Endodermal cell (in vitro differentiated cells): ENCODE data around the gene SRPRB. TPM values are rescaled to one million over a fixed set of nuclear protein-coding genes. Genes with fewer than 3 reads are reported as not detected.

Experiments used
- DNase-seq: peaks from one replicate; pipeline ENCODE4 v3.0.0-alpha.2; 2017
- H3K27ac ChIP-seq: 2 replicates; pipeline ENCODE4 v1.5.1; 2013; ENCODE audit warnings: mild to moderate bottlenecking, low read depth, low read length, moderate library complexity
- H3K27me3 ChIP-seq: 2 replicates; pipeline ENCODE4 v1.6.1; 2013; ENCODE audit warnings: mild to moderate bottlenecking, low read length, moderate library complexity; ENCODE audit not compliant: insufficient read depth, control insufficient read depth, poor library complexity, severe bottlenecking
- H3K36me3 ChIP-seq: 2 replicates; pipeline ENCODE4 v1.7.0; 2013; ENCODE audit warnings: mild to moderate bottlenecking, low read length, moderate library complexity; ENCODE audit not compliant: control insufficient read depth, insufficient read depth
- H3K4me1 ChIP-seq: one replicate; pipeline ENCODE4 v1.7.0; 2013; ENCODE audit warnings: low read length; ENCODE audit not compliant: control insufficient read depth, insufficient read depth
- H3K4me3 ChIP-seq: 2 replicates; pipeline ENCODE4 v1.5.1; 2013; ENCODE audit warnings: mild to moderate bottlenecking, low read length, moderate library complexity
- H3K9ac ChIP-seq: 2 replicates; pipeline ENCODE4 v1.6.1; 2013; ENCODE audit warnings: mild to moderate bottlenecking, low read length, moderate library complexity; ENCODE audit not compliant: poor library complexity, severe bottlenecking; ENCODE audit errors: extremely low read depth
- H3K9me3 ChIP-seq: 2 replicates; pipeline ENCODE4 v1.6.1; 2013; ENCODE audit warnings: mild to moderate bottlenecking, low read length, moderate library complexity; ENCODE audit not compliant: control insufficient read depth
- H3K27ac Mint-ChIP-seq: 2 replicates; pipeline ENCODE4 v1.8.0; 2020; ENCODE audit warnings: mixed read lengths
- H3K27me3 Mint-ChIP-seq: 2 replicates; pipeline ENCODE4 v1.8.0; 2021; ENCODE audit warnings: mild to moderate bottlenecking, mixed read lengths; ENCODE audit not compliant: insufficient read depth
- H3K36me3 Mint-ChIP-seq: 2 replicates; pipeline ENCODE4 v1.8.0; 2020; ENCODE audit warnings: low read depth, mixed read lengths
- H3K4me1 Mint-ChIP-seq: 2 replicates; pipeline ENCODE4 v1.8.0; 2020; ENCODE audit warnings: mixed read lengths
- H3K4me3 Mint-ChIP-seq: 2 replicates; pipeline ENCODE4 v1.8.0; 2020; ENCODE audit warnings: mild to moderate bottlenecking, moderate library complexity, mixed read lengths
- H3K9me3 Mint-ChIP-seq: 2 replicates; pipeline ENCODE4 v1.8.0; 2020; ENCODE audit warnings: mild to moderate bottlenecking, mixed read lengths
- CTCF ChIP-seq: fragments of 200-600 bp; sonication (generic); conservative IDR thresholded peaks from 2 replicates; pipeline ENCODE4 v1.5.0; 2021; ENCODE audit warnings: antibody characterized with exemption, mild to moderate bottlenecking
- WGBS, 2 experiments: methylation state at CpG; one replicate each; pipeline versions ENCODE4 v1.1.5 to v1.1.7; 2013; ENCODE audit warnings: missing lambda C conversion rate in 2 of 2, mixed read lengths in 1 of 2; ENCODE audit not compliant: insufficient coverage in 1 of 2, insufficient read length in 1 of 2; 5-methylcytosine and 5-hydroxymethylcytosine counted together
- total RNA-seq, 2 donors: library from RNA; stranded (reverse); fragmentation: NEBNext Ultra II Directional in 1 of 2; extraction: Animal tissue kit (Norgen Biotek cat#: 25700) in 1 of 2; gene quantifications; 2 replicates in 1 of 2; 3 replicates in 1 of 2; pipeline ENCODE4 v1.2.1, GENCODE V29; 2021

SRPRB gene
- total RNA-seq, 2 donors from 2014 or later: 26.1 to 33.6 TPM

GRCh38 chr3:133860519-133860918, 54.9 kb downstream of the SRPRB start:
- H3K9me3 ChIP-seq: no peaks in the 10 kb centered on the region
- H3K36me3 Mint-ChIP-seq: no peaks in the 10 kb centered on the region
- no peaks in the 10 kb centered on the region for H3K36me3 ChIP-seq
- no peaks in the 10 kb centered on the region for H3K27me3 ChIP-seq
- no peak overlapping the region for H3K27ac Mint-ChIP-seq
- no peaks in the 10 kb centered on the region for H3K4me1 ChIP-seq
- H3K4me3 ChIP-seq: no peak overlapping the region
- WGBS, 2 experiments: 90 to 93% methylated on average over 2 to 5 of the region's 5 CpGs
- no peaks in the 10 kb centered on the region for H3K9me3 Mint-ChIP-seq
- H3K27ac ChIP-seq: no peak overlapping the region
- no peak for DNase-seq
- no peak overlapping the region for H3K9ac ChIP-seq
- H3K27me3 Mint-ChIP-seq: no peaks in the 10 kb centered on the region
- no peak for TF ChIP-seq CTCF
- H3K4me3 Mint-ChIP-seq: no peak overlapping the region
- no peaks in the 10 kb centered on the region for H3K4me1 Mint-ChIP-seq

- no peak overlapping the region for H3K27ac Mint-ChIP-seq
- no peaks in the 10 kb centered on the region for H3K36me3 Mint-ChIP-seq
- no peak for TF ChIP-seq CTCF
- Histone ChIP-seq H3K27me3 (no peaks in the 10 kb centered on the region), H3K9me3 (no peaks in the 10 kb centered on the region), H3K36me3 (no peaks in the 10 kb centered on the region), H3K4me1 (no peaks in the 10 kb centered on the region), H3K4me3 (no peak overlapping the region), H3K9ac (no peak overlapping the region), H3K27ac (no peak overlapping the region)
- no peaks in the 10 kb centered on the region for H3K27me3 Mint-ChIP-seq
- WGBS, 2 experiments: 87 to 97% methylated on average over 3 to 4 of the region's 4 CpGs
- no peak for DNase-seq
- H3K9me3 Mint-ChIP-seq: no peaks in the 10 kb centered on the region
- H3K4me1 Mint-ChIP-seq: no peaks in the 10 kb centered on the region
- H3K4me3 Mint-ChIP-seq: no peak overlapping the region
Observed at GRCh38 chr3:133862161-133862560, 56.5 kb downstream of the SRPRB start.

- Mint-ChIP-seq H3K27me3 (no peaks in the 10 kb centered on the region), H3K36me3 (no peaks in the 10 kb centered on the region), H3K4me1 (no peaks in the 10 kb centered on the region), H3K9me3 (no peaks in the 10 kb centered on the region), H3K4me3 (no peak overlapping the region), H3K27ac (no peak overlapping the region)
- WGBS, 2 experiments: 81% methylated on average over 6 of the region's 11 CpGs; no CpG with 5 or more reads in 1 of the 2 experiments
- Histone ChIP-seq H3K27me3 (no peaks in the 10 kb centered on the region), H3K9ac (no peak overlapping the region), H3K4me3 (no peak overlapping the region), H3K4me1 (no peaks in the 10 kb centered on the region), H3K9me3 (no peaks in the 10 kb centered on the region), H3K27ac (no peak overlapping the region), H3K36me3 (no peaks in the 10 kb centered on the region)
- no peak for DNase-seq
- TF ChIP-seq CTCF: no peak
Observed at GRCh38 chr3:133863911-133864310, 58.3 kb downstream of the SRPRB start.
